ENCODE results near the gene TBCA.

TBCA gene

DNA sequence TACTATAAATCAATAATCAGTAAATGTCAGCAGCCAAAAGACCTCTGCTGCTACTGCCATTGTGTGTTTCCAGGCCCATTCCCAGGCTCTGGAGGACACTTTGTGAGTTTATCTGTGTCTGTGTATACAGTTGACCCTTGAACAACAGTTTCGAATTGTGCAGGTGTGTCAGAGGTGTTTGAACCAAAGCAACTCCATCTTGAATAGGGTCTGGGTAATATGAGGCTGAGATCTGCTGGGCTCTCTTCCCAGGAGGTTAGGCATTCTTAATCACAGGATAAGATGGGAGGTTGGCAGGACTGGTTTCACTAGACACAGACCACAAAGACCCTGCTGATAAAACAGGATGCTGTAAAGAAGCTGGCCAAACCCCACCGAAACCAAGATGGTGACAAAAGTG lies 2.3 kb upstream of the TBCA start:
- H3K27me3 Mint-ChIP-seq, result no peaks in the 10 kb centered on the region
- no peaks in the 10 kb centered on the region for H3K9me3 Mint-ChIP-seq
- H3K36me3 Mint-ChIP-seq (ENCODE audit: low read depth), result peaks cover 20% of the 10 kb centered on the region
- DNase-seq, result no peak
- no peak overlapping the region for H3K4me3 Mint-ChIP-seq
- no peak for ATAC-seq
- H3K27ac Mint-ChIP-seq, result no peak overlapping the region
- peaks cover 41% of the 10 kb centered on the region for H3K4me1 Mint-ChIP-seq

DNA sequence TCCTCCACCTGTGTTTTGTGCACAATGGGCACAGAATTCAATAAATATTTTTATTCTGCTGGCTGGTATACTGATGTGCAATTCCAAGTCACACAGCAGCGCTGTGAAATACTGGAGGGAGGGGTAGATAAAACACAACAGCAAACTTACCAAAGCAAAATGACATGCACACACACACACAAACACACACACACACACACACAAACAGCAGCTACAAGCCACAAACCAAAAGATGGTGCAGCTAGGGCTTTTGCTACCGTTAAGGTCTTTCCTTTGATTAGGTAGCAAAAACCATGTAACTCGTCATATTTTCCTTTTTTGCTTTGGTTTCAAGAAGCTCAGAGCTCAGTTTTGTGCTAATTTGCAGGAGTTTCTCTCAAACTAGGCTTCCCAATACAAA lies 1.8 kb upstream of the TBCA start:
- no peaks in the 10 kb centered on the region for H3K9me3 Mint-ChIP-seq
- DNase-seq (no peak), ATAC-seq (no peak)
- peaks cover 20% of the 10 kb centered on the region for H3K36me3 Mint-ChIP-seq (ENCODE audit: low read depth)
- H3K27ac Mint-ChIP-seq, result peak overlapping the region; percentile 10
- no peak overlapping the region for H3K4me3 Mint-ChIP-seq
- no peaks in the 10 kb centered on the region for H3K27me3 Mint-ChIP-seq
- peaks cover 46% of the 10 kb centered on the region for H3K4me1 Mint-ChIP-seq

DNA sequence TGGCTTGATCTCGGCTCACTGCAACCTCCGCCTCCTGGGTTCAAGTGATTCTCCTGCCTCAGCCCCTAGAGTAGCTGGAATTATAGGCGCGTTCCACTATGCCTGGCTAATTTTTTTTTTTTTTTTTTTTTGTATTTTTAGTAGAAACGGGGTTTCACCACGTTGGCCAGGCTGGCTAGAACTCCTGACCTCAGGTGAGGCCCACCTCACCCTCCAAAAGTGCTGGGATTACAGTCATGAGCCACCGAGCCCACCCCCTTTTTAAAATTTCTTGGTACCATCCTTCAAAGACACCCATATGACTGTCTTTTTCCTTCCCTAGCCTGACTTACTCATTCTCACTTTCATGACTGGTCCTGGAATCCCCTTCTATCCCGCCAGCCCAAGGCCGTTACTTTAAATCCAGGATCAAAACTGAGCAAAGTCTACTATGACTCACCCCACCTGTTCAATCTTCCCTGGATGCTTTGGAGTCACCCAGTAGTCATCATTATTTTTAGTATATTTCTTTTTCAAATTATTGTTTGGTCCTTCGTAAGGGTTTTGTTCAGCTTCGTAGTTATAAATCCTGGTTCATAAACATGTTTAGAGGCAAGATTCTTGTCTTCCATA lies 1.2 kb upstream of the TBCA start:
- peak; percentile 16 for DNase-seq
- Mint-ChIP-seq H3K4me1 (peaks cover 49% of the 10 kb centered on the region), H3K36me3 (ENCODE audit: low read depth) (peaks cover 21% of the 10 kb centered on the region), H3K27ac (peak overlapping the region; percentile 10), H3K4me3 (peak overlapping the region; percentile 93), H3K27me3 (no peaks in the 10 kb centered on the region), H3K9me3 (no peaks in the 10 kb centered on the region)
- peak; percentile 4 for ATAC-seq

DNA sequence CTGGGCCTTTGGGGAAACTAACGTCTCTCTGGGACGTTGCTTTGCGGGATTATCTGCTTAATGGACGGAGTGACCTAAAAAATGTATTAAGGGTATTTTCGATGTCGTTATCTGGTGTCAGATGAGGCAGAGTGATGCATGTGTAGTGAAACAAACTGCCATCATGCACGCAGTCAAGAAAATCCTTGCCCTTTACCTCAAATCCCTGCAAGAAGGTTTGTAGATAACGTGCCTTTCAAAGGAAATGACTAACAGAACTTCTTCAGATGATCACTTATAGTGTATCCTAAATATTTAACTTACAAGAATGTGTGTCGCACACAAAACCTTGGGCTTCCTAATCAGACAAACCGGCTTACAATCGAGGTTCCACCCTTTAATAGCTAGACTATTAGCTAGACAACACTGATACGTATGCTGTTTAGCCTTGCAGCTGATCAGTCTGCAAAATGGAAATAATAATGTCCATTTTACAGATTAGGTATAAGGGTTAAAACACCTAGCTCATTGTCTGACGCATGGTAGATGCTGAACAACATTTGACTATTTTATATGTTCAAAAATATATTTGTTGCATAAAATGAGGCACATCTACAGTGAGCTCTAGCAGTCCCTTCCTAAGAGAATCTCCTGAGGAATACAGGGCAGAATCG lies 541 bp upstream of the TBCA start:
- H3K4me1 Mint-ChIP-seq, result peaks cover 55% of the 10 kb centered on the region
- H3K27me3 Mint-ChIP-seq, result no peaks in the 10 kb centered on the region
- H3K4me3 Mint-ChIP-seq, result peak overlapping the region; percentile 93
- H3K9me3 Mint-ChIP-seq, result no peaks in the 10 kb centered on the region
- no peak for DNase-seq
- H3K27ac Mint-ChIP-seq, result peak overlapping the region; percentile 99
- ATAC-seq, result peak; percentile 26
- peaks cover 25% of the 10 kb centered on the region for H3K36me3 Mint-ChIP-seq (ENCODE audit: low read depth)

DNA sequence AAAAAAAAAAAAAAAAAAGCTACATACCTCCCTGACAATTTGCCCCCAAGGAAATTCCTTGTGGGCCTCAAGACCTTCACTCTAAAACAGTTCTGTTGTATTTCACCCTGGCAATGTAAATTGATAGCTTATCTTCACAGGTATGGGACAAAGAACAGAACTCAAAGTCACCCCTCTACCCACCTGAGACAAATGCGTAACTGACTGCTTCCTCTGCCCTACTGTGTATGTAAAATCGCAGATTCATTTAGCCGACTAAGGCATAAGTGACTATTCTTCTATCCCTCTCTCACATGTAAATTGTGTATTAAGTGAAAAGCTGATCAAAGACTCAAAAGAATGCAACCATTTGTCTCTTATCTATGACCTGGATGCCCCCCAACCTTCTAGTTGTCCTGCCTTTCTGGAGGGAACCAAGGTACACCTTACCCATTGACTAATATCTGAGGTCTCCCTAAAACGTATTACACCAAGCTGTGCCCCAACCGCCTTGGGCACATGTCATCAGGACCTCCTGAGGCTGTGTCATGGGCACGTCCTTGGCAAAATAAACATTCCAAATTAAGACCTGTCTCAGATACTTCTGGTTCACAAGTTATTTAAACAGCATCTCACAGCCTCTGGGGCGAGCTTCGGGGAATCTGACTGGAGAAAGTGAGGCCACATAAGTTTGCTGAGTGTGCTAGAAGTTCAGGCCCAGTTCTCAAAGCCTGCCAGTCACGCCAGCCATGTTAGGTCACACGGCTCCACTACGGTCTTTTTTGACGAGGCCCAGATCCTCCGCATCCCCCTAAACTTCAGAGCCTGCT lies 954 bp downstream of the TBCA start:
- peak overlapping the region; percentile 93 for H3K4me3 Mint-ChIP-seq
- H3K4me1 Mint-ChIP-seq, result peaks cover 69% of the 10 kb centered on the region
- no peak for ATAC-seq
- H3K27me3 Mint-ChIP-seq, result no peaks in the 10 kb centered on the region
- no peaks in the 10 kb centered on the region for H3K9me3 Mint-ChIP-seq
- H3K36me3 Mint-ChIP-seq (ENCODE audit: low read depth), result peaks cover 36% of the 10 kb centered on the region
- DNase-seq, result no peak
- peak overlapping the region; percentile 99 for H3K27ac Mint-ChIP-seq

DNA sequence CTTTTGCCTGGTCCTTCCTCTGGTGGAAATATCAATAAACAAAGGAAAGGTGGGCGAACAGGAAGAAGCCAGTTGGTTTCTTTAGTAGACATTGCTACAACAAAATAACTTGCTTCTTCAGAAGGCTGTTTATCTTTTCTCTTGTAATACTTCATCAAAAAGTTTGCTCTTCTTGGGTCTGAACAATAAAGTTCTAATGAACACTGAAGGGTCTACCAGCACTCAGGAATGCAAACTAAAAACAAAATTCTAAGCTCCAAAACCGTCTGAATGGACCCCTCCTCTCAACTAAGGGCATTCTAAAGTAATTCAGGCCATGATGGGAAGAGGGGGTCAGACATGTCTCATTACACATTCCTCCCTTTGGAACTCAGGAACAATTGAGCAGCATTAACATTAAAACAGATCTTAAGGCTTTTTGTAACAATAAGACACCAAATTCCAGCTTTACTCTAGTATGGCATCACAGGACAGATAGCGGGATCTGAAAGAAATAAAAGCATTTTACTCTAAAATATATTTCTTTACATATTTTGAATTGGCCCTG lies 2.3 kb downstream of the TBCA start:
- DNase-seq (no peak), ATAC-seq (no peak)
- Mint-ChIP-seq H3K9me3 (no peaks in the 10 kb centered on the region), H3K4me3 (peak overlapping the region; percentile 93), H3K27me3 (no peaks in the 10 kb centered on the region), H3K4me1 (peaks cover 75% of the 10 kb centered on the region), H3K27ac (peak overlapping the region; percentile 34), H3K36me3 (ENCODE audit: low read depth) (peaks cover 43% of the 10 kb centered on the region)

DNA sequence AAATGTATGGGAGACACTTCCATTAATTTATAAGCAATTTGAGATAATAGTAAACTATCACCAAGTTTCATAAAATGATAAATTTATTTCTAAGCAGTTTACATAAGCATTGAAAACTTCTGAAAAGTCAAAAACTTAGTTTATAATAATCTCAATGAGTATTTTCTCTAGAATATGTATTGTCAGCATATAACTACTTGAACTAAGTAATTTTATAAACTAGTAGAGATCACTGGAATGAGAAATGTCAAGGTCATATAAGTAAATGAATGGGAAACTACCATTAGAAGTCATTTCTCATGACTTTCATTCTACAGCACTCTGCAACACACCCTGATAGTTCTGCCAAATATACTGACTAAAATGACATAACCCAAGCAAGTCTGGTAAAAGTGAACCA lies 3.4 kb downstream of the TBCA start:
- DNase-seq, result no peak
- no peak overlapping the region for H3K4me3 Mint-ChIP-seq
- H3K4me1 Mint-ChIP-seq, result peaks cover 72% of the 10 kb centered on the region
- H3K27ac Mint-ChIP-seq, result no peak overlapping the region
- ATAC-seq, result no peak
- H3K9me3 Mint-ChIP-seq, result no peaks in the 10 kb centered on the region
- H3K36me3 Mint-ChIP-seq (ENCODE audit: low read depth), result peaks cover 50% of the 10 kb centered on the region
- H3K27me3 Mint-ChIP-seq, result no peaks in the 10 kb centered on the region

DNA sequence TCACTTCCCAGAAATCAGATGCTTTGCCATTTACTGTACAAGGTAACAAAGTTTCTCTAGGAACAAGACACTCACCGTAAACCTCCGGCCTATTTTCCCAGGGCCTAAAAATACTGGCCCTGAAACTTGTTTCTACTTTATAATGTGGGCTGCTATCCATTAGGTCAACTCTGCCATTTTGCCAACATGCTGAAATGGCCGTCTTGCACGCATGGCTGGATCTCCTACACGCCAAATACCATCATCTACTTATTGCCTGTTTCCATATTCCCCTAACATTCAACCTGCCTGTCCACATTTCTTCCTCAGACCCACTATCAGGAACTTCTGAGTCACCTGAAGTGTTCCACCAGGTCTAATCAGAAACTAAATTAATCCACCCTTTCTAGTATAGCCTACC lies 4.7 kb downstream of the TBCA start:
- Mint-ChIP-seq H3K9me3 (no peaks in the 10 kb centered on the region), H3K27ac (peak overlapping the region; percentile 63), H3K27me3 (no peaks in the 10 kb centered on the region), H3K4me3 (peak overlapping the region; percentile 47), H3K4me1 (peaks cover 62% of the 10 kb centered on the region), H3K36me3 (ENCODE audit: low read depth) (peaks cover 61% of the 10 kb centered on the region)
- no peak for ATAC-seq
- no peak for DNase-seq

DNA sequence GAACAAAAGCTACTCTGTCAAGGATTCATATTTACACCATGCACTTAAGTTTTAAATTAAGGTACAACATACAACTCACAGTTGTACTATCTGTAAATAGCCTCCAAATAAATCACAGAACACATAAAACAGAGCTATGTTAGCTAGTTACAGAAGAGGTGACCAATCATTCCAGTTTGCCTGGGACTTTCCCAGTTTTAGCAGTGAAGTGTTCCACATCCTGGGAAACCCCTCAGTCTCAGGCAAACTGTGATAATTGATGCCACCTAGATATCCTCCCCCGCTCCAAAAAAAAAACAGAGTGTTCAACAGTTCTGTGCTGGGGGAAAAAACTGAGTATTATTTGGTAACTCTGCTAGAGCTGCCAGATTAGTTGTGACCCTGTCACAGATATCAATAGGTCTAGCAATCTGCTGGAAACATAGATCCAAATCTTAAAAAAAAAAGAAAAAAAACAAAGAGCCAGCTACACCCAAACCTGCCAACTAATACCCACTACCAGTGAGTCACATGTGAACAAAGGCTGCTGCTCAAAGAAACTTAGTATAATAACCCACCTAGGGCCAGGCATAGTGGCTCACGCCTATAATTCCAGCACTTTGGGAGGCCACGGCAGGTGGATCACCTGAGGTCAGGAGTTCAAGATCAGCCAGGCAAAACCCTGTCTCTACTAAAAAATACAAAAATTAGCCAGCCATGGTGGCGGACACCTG lies 5.7 kb downstream of the TBCA start:
- Mint-ChIP-seq H3K36me3 (ENCODE audit: low read depth) (peaks cover 64% of the 10 kb centered on the region), H3K9me3 (no peaks in the 10 kb centered on the region)

DNA sequence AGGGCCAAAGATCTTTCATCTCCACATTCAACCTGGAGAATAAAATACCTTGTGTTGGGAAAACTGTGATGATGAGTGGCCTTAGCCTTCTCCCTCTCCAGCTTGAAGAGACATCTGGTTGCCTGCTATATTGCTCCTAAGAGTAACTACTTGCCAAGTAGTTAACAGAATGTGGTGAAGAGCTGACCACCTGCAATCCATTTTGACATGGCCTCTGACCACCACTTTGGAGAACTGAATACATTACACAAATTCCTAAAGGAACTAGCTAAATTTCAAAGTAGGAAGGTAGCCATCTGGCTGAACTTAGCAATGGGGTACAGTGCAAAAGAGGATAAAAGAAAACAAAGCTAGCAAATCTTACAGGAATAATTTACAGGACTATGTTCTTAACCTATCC lies 7.2 kb downstream of the TBCA start:
- Mint-ChIP-seq H3K27me3 (no peaks in the 10 kb centered on the region), H3K4me1 (peaks cover 55% of the 10 kb centered on the region), H3K36me3 (ENCODE audit: low read depth) (peaks cover 60% of the 10 kb centered on the region), H3K4me3 (no peak overlapping the region), H3K9me3 (no peaks in the 10 kb centered on the region), H3K27ac (no peak overlapping the region)
- DNase-seq (no peak), ATAC-seq (no peak)

More for the DNA sequence above, 5.7 kb downstream of the TBCA start:
- Mint-ChIP-seq H3K27me3 (no peaks in the 10 kb centered on the region), H3K4me1 (peaks cover 64% of the 10 kb centered on the region), H3K4me3 (no peak overlapping the region), H3K27ac (no peak overlapping the region)
- ATAC-seq, result peak; percentile 72
- DNase-seq, result no peak

DNA sequence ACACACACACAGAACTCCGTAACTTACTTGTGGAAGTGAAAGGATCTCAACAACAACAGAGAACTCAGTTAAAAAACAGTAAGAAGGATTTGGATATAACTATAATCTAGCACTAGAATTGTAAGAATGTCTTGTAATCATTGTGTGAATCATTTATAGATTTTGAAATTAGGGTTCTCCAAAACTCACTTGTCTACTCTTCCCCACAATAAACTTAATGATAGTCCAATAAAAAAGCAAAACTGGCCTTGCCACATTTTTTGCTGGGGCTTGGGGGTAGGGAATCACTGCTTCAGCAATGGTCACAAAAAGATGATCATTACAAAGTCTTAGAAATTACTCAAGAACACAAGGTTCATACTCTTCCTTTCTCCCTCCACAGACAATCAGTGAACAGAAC lies 8.8 kb downstream of the TBCA start:
- H3K4me3 Mint-ChIP-seq, result no peak overlapping the region
- H3K36me3 Mint-ChIP-seq (ENCODE audit: low read depth), result peaks cover 63% of the 10 kb centered on the region
- no peaks in the 10 kb centered on the region for H3K27me3 Mint-ChIP-seq
- no peak for DNase-seq
- H3K4me1 Mint-ChIP-seq, result peaks cover 41% of the 10 kb centered on the region
- no peak overlapping the region for H3K27ac Mint-ChIP-seq
- no peaks in the 10 kb centered on the region for H3K9me3 Mint-ChIP-seq
- ATAC-seq, result no peak

DNA sequence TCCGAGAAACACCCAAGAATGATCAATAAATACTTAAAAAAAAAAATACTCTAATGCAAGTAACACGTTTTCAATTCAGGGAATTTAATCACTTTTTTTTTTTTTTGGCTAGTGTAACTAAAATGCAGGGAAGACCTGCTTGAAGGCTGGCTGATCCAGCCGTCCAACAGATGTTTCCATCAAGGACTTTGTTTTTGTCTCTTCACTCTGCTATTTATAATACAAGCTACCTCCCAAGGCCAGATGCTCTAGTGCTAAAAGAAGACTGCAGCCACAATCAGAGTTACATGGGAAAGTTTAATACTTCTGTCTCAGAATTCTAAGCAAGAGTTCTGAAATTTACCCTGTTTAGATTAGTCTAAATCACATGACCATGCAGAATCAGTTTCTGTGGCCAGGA lies 14.5 kb downstream of the TBCA start:
- H3K4me3 Mint-ChIP-seq, result no peak overlapping the region
- H3K36me3 Mint-ChIP-seq (ENCODE audit: low read depth), result peaks cover 55% of the 10 kb centered on the region
- H3K27ac Mint-ChIP-seq, result no peak overlapping the region

DNA sequence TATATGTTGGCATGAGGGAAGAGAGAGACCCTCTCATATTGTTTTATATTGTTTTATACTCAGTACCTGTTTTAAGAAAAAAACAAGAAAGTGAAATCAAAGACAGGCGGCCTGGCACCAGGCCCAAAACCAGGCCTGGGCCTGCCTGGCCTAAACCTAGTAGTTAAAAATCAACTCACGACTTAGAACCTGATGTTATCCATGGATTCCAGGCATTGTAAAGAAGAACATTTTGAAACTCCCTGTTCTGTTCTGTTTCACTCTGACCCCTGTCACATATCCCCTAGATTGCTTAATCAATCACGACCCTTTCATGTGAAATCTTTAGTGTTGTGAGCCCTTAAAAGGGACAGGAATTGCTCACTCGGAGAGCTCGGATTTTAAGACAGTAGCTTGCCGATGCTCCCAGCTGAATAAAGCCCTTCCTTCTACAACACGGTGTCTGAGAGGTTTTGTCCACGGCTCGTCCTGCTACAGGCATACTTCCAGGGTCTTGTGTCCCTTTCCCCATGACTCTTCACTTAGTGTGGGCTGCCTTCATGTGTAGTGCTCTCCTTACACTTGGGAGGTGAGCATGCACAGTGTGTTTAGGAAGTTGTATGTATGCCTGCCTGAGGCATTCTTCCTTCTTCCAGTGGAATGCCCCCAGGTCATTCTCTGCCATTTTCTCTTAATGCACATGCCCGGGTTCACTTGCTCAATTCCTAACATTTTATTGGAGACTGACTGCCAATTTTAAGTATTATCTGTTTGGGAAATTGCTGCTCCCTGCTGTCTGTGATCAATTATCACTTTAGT lies 17.8 kb downstream of the TBCA start:
- Mint-ChIP-seq H3K36me3 (ENCODE audit: low read depth) (peaks cover 41% of the 10 kb centered on the region), H3K4me3 (no peak overlapping the region), H3K27ac (no peak overlapping the region), H3K27me3 (no peaks in the 10 kb centered on the region), H3K4me1 (peaks cover 27% of the 10 kb centered on the region), H3K9me3 (peaks cover 4% of the 10 kb centered on the region)
- DNase-seq, result no peak
- no peak for ATAC-seq

More for the DNA sequence above, 14.5 kb downstream of the TBCA start:
- ATAC-seq (no peak), DNase-seq (no peak)
- Mint-ChIP-seq H3K27me3 (no peaks in the 10 kb centered on the region), H3K4me1 (peaks cover 26% of the 10 kb centered on the region), H3K9me3 (peaks cover 4% of the 10 kb centered on the region)

Data from activated naive CD8-positive, alpha-beta T cell treated with anti-CD3 and anti-CD28 coated beads, Interleukin-2, amount 50 U/mL, for 24 hours (primary cell).